Testis (tissue), 3 donors: ENCODE measurements around the gene KIF11. TPM values are rescaled to one million over a fixed set of nuclear protein-coding genes. Genes with fewer than 3 reads are reported as not detected.
"Not testable (repeated sequence)": the region's sequence is repeated elsewhere in the genome, so short reads cannot be mapped to it uniquely, and the experiment has no call there.

Experiments used
- DNase-seq: peaks from one replicate; pipeline ENCODE4 v3.0.0-alpha.2; 2019
- H3K27ac ChIP-seq, 2 donors: fragments of 200-600 bp; sonication (generic); one replicate each; pipeline ENCODE4 v1.5.1; 2019
- H3K27me3 ChIP-seq: fragments of 200-600 bp; sonication (generic); one replicate; pipeline ENCODE4 v1.5.1; 2019
- H3K36me3 ChIP-seq: fragments of 200-600 bp; sonication (generic); one replicate; pipeline ENCODE4 v1.5.1; 2017; ENCODE audit warnings: low read depth; ENCODE audit errors: missing control alignments
- H3K4me1 ChIP-seq: fragments of 200-600 bp; sonication (generic); one replicate; pipeline ENCODE4 v1.5.1; 2019
- H3K4me3 ChIP-seq, 2 donors: fragments of 200-600 bp; sonication (generic); one replicate each; pipeline ENCODE4 v1.5.1; 2017 to 2019
- H3K9me3 ChIP-seq: fragments of 200-600 bp; sonication (generic); one replicate; pipeline ENCODE4 v1.5.1; 2017
- POLR2A ChIP-seq: fragments of 450-650 bp; IDR thresholded peaks from one replicate; pipeline ENCODE4 v1.6.1; 2017; ENCODE audit warnings: antibody characterized with exemption, mild to moderate bottlenecking, moderate library complexity
- WGBS, 2 donors: methylation state at CpG; one replicate each; pipeline ENCODE4 v1.1.5; 2018; 5-methylcytosine and 5-hydroxymethylcytosine counted together
- intact Hi-C: fragments of 100-400 bp; cut with DNase I; formaldehyde crosslinking; loops from one replicate; pipeline ENCODE4 v1.15.1; 2023; ENCODE audit warnings: low total_unique reads
- polyA plus RNA-seq: library from polyadenylated mRNA; stranded (reverse); fragments of 350-450 nt; fragmentation: Illumina TruSeq; extraction: RNeasy Lipid Tissue Mini Kit (QIAGEN cat#74804); gene quantifications from one replicate; pipeline ENCODE4 v1.2.3, GENCODE V29; 2014; ENCODE audit warnings: low read depth, low replicate concordance; ENCODE audit not compliant: insufficient read depth
- total RNA-seq, 2 donors: library from RNA; depleted of rRNA; stranded (reverse); fragments of >200 nt; gene quantifications; one replicate each; pipeline ENCODE4 v1.2.3, GENCODE V29; 2016
- TF ChIP-seq, protein P1 (sequence below), 3 experiments: fragments of 450-650 bp in 2 of 3; fragments of 200-600 bp in 1 of 3; sonication (generic) in 1 of 3; IDR thresholded peaks; one replicate each; pipeline ENCODE4 v1.5.1; 2016 to 2019; ENCODE audit warnings: antibody characterized with exemption in 3 of 3, mild to moderate bottlenecking in 2 of 3, moderate library complexity in 1 of 3

Gene KIF11
- total and polyA plus RNA-seq, 3 donors from 2014 or later, result 11.5 to 14.6 (median 13.6) TPM

DNA sequence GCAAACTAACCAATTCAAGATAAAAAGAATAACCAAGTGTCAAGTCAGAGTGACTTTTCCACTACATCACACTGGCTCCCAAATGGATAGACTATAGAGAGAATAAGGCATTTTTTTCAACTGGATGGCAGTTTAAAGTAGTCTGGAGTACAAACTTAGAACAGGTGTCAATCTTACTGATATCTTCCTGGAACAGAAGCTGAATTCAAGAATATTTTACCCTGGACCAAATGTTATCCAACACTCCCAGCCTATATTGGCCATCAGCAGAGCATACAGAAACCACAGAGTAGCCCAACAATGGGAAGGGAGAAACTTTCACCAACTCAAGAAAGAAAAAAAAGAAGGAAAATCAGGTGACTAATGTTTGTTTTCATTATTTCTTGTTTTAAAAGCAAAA lies 30.5 kb upstream of the KIF11 start:
- Histone ChIP-seq H3K4me3 (no peak overlapping the region), H3K27me3 (no peaks in the 10 kb centered on the region), H3K9me3 (no peaks in the 10 kb centered on the region), H3K36me3 (no peaks in the 10 kb centered on the region), H3K4me1 (no peaks in the 10 kb centered on the region), H3K27ac (no peak overlapping the region)
- TF ChIP-seq, protein P1, sequence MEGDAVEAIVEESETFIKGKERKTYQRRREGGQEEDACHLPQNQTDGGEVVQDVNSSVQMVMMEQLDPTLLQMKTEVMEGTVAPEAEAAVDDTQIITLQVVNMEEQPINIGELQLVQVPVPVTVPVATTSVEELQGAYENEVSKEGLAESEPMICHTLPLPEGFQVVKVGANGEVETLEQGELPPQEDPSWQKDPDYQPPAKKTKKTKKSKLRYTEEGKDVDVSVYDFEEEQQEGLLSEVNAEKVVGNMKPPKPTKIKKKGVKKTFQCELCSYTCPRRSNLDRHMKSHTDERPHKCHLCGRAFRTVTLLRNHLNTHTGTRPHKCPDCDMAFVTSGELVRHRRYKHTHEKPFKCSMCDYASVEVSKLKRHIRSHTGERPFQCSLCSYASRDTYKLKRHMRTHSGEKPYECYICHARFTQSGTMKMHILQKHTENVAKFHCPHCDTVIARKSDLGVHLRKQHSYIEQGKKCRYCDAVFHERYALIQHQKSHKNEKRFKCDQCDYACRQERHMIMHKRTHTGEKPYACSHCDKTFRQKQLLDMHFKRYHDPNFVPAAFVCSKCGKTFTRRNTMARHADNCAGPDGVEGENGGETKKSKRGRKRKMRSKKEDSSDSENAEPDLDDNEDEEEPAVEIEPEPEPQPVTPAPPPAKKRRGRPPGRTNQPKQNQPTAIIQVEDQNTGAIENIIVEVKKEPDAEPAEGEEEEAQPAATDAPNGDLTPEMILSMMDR (IDR thresholded peaks at IDR 0.05), result no peak
- no peak for TF ChIP-seq POLR2A
- DNase-seq, result no peak
- intact Hi-C loops, result no loop called here

DNA sequence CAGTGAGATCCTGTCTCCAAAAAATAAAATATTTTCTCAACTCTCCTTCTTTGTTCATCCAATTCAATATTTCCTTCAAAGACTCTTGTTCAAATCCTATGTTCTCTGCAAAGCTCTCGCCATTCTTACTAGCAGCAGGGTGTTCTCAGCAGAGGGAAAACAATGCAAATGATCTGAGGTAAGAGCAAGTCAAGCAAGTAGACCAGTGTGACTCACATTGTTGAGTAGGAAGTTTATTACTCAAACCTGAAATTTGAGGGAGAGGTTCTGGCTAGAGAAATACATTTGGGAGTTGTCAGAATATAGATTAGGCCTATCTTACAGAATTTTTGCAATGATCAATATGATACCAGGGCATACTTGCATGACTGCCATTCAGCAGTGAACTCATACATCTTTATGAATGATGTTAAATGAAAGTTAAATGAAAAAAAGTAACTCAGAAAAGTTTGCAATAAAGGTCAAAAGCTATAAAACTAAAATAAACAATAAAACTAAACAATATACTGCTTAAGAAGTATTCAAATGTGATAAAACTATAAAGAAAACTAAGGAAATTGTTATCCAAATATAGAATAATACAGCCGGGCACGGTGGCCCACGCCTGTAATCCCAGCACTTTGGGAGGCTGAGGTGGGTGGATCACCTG lies 24.9 kb upstream of the KIF11 start:
- intact Hi-C loops, result no loop called here
- no peak for TF ChIP-seq POLR2A
- TF ChIP-seq, protein P1 (IDR thresholded peaks at IDR 0.05), result no peak
- Histone ChIP-seq H3K9me3 (no peaks in the 10 kb centered on the region), H3K27ac (no peak overlapping the region), H3K27me3 (no peaks in the 10 kb centered on the region), H3K4me3 (no peak overlapping the region), H3K4me1 (peaks cover 3% of the 10 kb centered on the region), H3K36me3 (no peaks in the 10 kb centered on the region)
- DNase-seq, result no peak
- 91 to 99% methylated on average over 4 of the region's 4 CpGs for WGBS, 2 donors

DNA sequence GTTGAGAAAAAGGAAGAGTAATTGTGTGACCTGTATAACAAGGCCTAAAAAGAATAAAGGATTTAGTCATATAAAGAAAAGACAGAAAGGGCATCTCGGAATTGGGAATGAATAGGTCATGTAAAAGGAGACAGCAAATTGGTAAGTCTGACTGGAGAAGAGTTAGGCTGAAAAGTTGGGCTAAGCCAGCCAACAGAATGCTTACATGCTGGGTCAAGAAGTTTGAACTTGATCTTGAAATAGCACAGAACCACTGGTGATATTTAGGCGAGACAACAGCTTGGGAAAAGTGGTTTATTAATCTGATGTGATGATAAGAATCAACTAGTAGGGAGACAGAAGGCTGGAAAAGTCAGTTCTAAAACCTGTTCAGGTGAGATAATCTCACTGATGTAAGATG lies 23.9 kb upstream of the KIF11 start:
- no peak for DNase-seq
- WGBS, 2 donors, result 86 to 89% methylated on average over 2 of the region's 2 CpGs

DNA sequence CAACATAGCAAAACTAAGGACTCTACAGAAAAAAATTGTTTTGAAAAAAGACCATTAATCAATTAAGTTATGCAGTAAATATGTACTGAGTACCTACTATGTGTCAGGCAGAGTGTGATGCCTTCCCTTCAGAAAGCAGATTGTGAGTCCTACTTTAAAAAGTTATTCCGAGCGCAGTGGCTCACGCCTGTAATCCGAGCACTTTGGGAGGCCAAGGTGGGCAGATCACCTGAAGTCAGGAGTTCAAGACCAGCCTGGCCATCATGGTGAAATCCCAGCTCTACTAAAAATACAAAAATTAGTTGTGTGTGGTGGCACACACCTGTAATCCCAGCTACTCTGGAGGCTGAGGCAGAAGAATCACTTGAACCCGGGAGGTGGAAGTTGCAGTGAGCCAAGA lies 23.3 kb upstream of the KIF11 start:
- H3K4me1 ChIP-seq, H3K27ac ChIP-seq, DNase-seq, H3K4me3 ChIP-seq, H3K9me3 ChIP-seq, H3K36me3 ChIP-seq, H3K27me3 ChIP-seq: not testable (repeated sequence)
- intact Hi-C loops, result loop anchor here (10.0 kb wide), 1 partner anchor 55 kb away; no protein-coding TSS in a partner anchor
- WGBS, 2 donors, result 87 to 94% methylated on average over 5 of the region's 5 CpGs

More for the DNA sequence above, 23.9 kb upstream of the KIF11 start:
- TF ChIP-seq POLR2A, result no peak
- TF ChIP-seq, protein P1 (IDR thresholded peaks at IDR 0.05), result no peak
- intact Hi-C loops, result no loop called here
- no peaks in the 10 kb centered on the region for H3K36me3 ChIP-seq
- no peaks in the 10 kb centered on the region for H3K27me3 ChIP-seq
- H3K27ac ChIP-seq, result no peak overlapping the region
- H3K4me3 ChIP-seq, result no peak overlapping the region
- no peaks in the 10 kb centered on the region for H3K9me3 ChIP-seq
- H3K4me1 ChIP-seq, result peaks cover 3% of the 10 kb centered on the region

DNA sequence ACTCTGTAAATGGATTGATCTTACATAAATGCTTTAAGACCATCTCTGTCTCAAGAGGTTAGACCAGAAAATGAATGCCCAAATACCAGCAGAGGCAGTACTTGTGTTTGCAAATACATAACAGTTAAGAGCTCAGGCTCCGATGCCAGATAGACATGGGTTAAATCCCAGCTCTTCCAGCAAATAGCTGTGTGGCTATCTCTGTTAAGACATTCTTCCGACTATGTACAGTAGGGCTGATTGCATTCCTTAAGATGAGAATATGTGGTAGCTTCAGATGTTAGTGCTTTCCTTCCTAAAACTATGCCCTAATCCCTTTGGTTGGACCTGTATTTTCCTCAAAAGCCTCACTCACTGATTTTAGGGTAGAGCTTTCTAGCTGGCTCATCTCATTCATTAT lies 21.3 kb upstream of the KIF11 start:
- no peak overlapping the region for H3K4me3 ChIP-seq
- WGBS, 2 donors, result 54 to 74% methylated on average over 2 of the region's 2 CpGs
- H3K9me3 ChIP-seq, result no peaks in the 10 kb centered on the region
- H3K27me3 ChIP-seq, result no peaks in the 10 kb centered on the region
- TF ChIP-seq, protein P1 (IDR thresholded peaks at IDR 0.05), result no peak
- no peak for TF ChIP-seq POLR2A
- intact Hi-C loops, result loop anchor here (10.0 kb wide), 1 partner anchor 57 kb away; no protein-coding TSS in a partner anchor
- peaks cover 3% of the 10 kb centered on the region for H3K4me1 ChIP-seq
- H3K27ac ChIP-seq, result no peak overlapping the region
- no peak for DNase-seq
- no peaks in the 10 kb centered on the region for H3K36me3 ChIP-seq
